Measurements from ENCODE around the gene GAS7. TPM values are rescaled to one million over a fixed set of nuclear protein-coding genes. Genes with fewer than 3 reads are reported as not detected.

The GAS7 gene
- total and polyA plus RNA-seq, 2 of the 13 experiments (the other 11 are each of a cell fraction or from before 2014, with no cell fraction given) = 1.0 to 5.2 TPM

- CTCF ChIA-PET (ENCODE audit: low intra/inter-chr PET ratio, low total read pairs) = no interaction called here
- DNase-seq (ENCODE audit: low spot score) (no peak), ATAC-seq (no peak), FAIRE-seq (no peak)
- no peaks in the 10 kb centered on the region for H3K4me1 ChIP-seq (ENCODE audit: insufficient read depth, low read length)
- H4K20me1 ChIP-seq (ENCODE audit: insufficient read depth, low read length) = no peaks in the 10 kb centered on the region
- 2% methylated on average over 6 of the region's 6 CpGs for WGBS (ENCODE audit: low lambda C conversion rate)
- no peak for TF ChIP-seq ZNF546 (CRISPR knock-in tag; conservative IDR thresholded peaks at IDR 0.05)
- no peak for TF ChIP-seq E2F5 (CRISPR knock-in tag; conservative IDR thresholded peaks at IDR 0.05)
- no peaks in the 10 kb centered on the region for H3K79me2 ChIP-seq (ENCODE audit: insufficient read depth, low read length)
- in situ Hi-C loops (cut with HindIII; ENCODE audit: extremely low pct_ligation_motif_present, low pct_unique_long_range_greater_than_20kb) (no loop called here), intact Hi-C loops (cut with micrococcal nuclease; ENCODE audit: unreplicated experiment) (no loop called here)
- POLR2A ChIA-PET = no interaction called here
- no peaks in the 10 kb centered on the region for H3K36me3 ChIP-seq (replicated peaks in 1 of 2; ENCODE audit: control insufficient read depth in 1 of 2, insufficient read depth in 2 of 2, low read length in 2 of 2)
- no peak overlapping the region for H3K27ac ChIP-seq (ENCODE audit: extremely low read length, insufficient read depth, low read length)
- no TSS peak for BruUV-seq (replicated peaks)
- H3K9me3 ChIP-seq (ENCODE audit: low read length) = no peaks in the 10 kb centered on the region
- no peak overlapping the region for H3K4me3 ChIP-seq (replicated peaks in 1 of 3; ENCODE audit: insufficient read depth in 1 of 3, low read depth in 2 of 3, low read length in 3 of 3)
- no peak overlapping the region for H2AFZ ChIP-seq (ENCODE audit: low read length)
- H3K9ac ChIP-seq (ENCODE audit: insufficient read depth, low read depth, low read length) = no peak overlapping the region
- H3K4me2 ChIP-seq (ENCODE audit: low read depth, low read length) = no peak overlapping the region
- H3K27me3 ChIP-seq (ENCODE audit: control insufficient read depth in 1 of 2, insufficient read depth in 2 of 2, low read length in 2 of 2) = peaks cover 0 to 24% of the 10 kb centered on the region in 2 experiments; a peak in 3 of 5 replicates
These were observed 124.5 kb downstream of the GAS7 start for GRCh38 chr17:10073941-10074340.

GRCh38 chr17:10072556-10073425 lies 125.6 kb downstream of the GAS7 start:
- TF ChIP-seq TBP (CRISPR knock-in tag; IDR thresholded peaks at IDR 0.05) (no peak), SP5 (CRISPR knock-in tag; IDR thresholded peaks at IDR 0.05; ENCODE audit: borderline replicate concordance, low read depth) (no peak), ZNF143 (CRISPR knock-in tag; IDR thresholded peaks at IDR 0.05) (no peak), NKX3-1 (CRISPR knock-in tag; IDR thresholded peaks at IDR 0.05) (no peak), NR2C2 (CRISPR knock-in tag; IDR thresholded peaks at IDR 0.05; ENCODE audit: borderline replicate concordance) (no peak), ZNF614 (CRISPR knock-in tag; IDR thresholded peaks at IDR 0.05; ENCODE audit: borderline replicate concordance) (no peak), HOXA7 (CRISPR knock-in tag; IDR thresholded peaks at IDR 0.05) (no peak), ZNF281 (CRISPR knock-in tag; IDR thresholded peaks at IDR 0.05; ENCODE audit: borderline replicate concordance) (no peak)
- no TSS peak for BruUV-seq (replicated peaks)
- H3K9me3 ChIP-seq (ENCODE audit: low read length) = no peaks in the 10 kb centered on the region
- DNase-seq (ENCODE audit: low spot score) = no peak
- H4K20me1 ChIP-seq (ENCODE audit: insufficient read depth, low read length) = no peaks in the 10 kb centered on the region
- 10% methylated on average over 16 of the region's 16 CpGs for WGBS (ENCODE audit: low lambda C conversion rate)
- no peak for FAIRE-seq
- no peak overlapping the region for H3K27ac ChIP-seq (ENCODE audit: extremely low read length, insufficient read depth, low read length)
- H2AFZ ChIP-seq (ENCODE audit: low read length) = no peak overlapping the region
- in situ Hi-C loops (cut with HindIII; ENCODE audit: extremely low pct_ligation_motif_present, low pct_unique_long_range_greater_than_20kb) (no loop called here), intact Hi-C loops (cut with micrococcal nuclease; ENCODE audit: unreplicated experiment) (no loop called here)
- H3K79me2 ChIP-seq (ENCODE audit: insufficient read depth, low read length) = no peaks in the 10 kb centered on the region
- H3K36me3 ChIP-seq (replicated peaks in 1 of 2; ENCODE audit: control insufficient read depth in 1 of 2, insufficient read depth in 2 of 2, low read length in 2 of 2) = no peaks in the 10 kb centered on the region
- no peak overlapping the region for H3K4me2 ChIP-seq (ENCODE audit: low read depth, low read length)
- POLR2A ChIA-PET = no interaction called here
- no peak overlapping the region for H3K4me3 ChIP-seq (replicated peaks in 1 of 3; ENCODE audit: insufficient read depth in 1 of 3, low read depth in 2 of 3, low read length in 3 of 3)
- CTCF ChIA-PET (ENCODE audit: low intra/inter-chr PET ratio, low total read pairs) = no interaction called here
- H3K27me3 ChIP-seq (ENCODE audit: control insufficient read depth in 1 of 2, insufficient read depth in 2 of 2, low read length in 2 of 2) = peaks cover 0 to 24% of the 10 kb centered on the region in 2 experiments; a peak in 3 of 5 replicates
- no peaks in the 10 kb centered on the region for H3K4me1 ChIP-seq (ENCODE audit: insufficient read depth, low read length)
- ATAC-seq = no peak
- no peak overlapping the region for H3K9ac ChIP-seq (ENCODE audit: insufficient read depth, low read depth, low read length)
